Measurements from ENCODE around the gene OVCA2.

OVCA2 gene

GRCh38 chr17:2086306-2086705 lies 44.5 kb downstream of the OVCA2 start:
- no peak for DNase-seq (ENCODE audit: extremely low read depth, low read depth)
- no peak for TF ChIP-seq CTCF (IDR thresholded peaks at IDR 0.05; ENCODE audit: low read depth, low read length, missing control alignments)

GRCh38 chr17:2087597-2088211 lies 45.9 kb downstream of the OVCA2 start:
- no peak for TF ChIP-seq CTCF (IDR thresholded peaks at IDR 0.05; ENCODE audit: low read depth, low read length, missing control alignments)
- H3K4me3 ChIP-seq (replicated peaks; ENCODE audit: low read depth, low read length) = no peak overlapping the region
- DNase-seq (ENCODE audit: extremely low read depth, low read depth) = no peak

More at GRCh38 chr17:2086306-2086705, 44.5 kb downstream of the OVCA2 start:
- no peak overlapping the region for H3K4me3 ChIP-seq (replicated peaks; ENCODE audit: low read depth, low read length)

- no peak for TF ChIP-seq CTCF (IDR thresholded peaks at IDR 0.05; ENCODE audit: low read depth, low read length, missing control alignments)
- DNase-seq (ENCODE audit: extremely low read depth, low read depth) = no peak
- peak overlapping the region; percentile 20 for H3K4me3 ChIP-seq (replicated peaks; ENCODE audit: low read depth, low read length)
Measured at GRCh38 chr17:2089021-2089422, 47.2 kb downstream of the OVCA2 start.

- no peak overlapping the region for H3K4me3 ChIP-seq (replicated peaks; ENCODE audit: low read depth, low read length)
- no peak for TF ChIP-seq CTCF (IDR thresholded peaks at IDR 0.05; ENCODE audit: low read depth, low read length, missing control alignments)
- no peak for DNase-seq (ENCODE audit: extremely low read depth, low read depth)
Measured at GRCh38 chr17:2090210-2090641, 48.4 kb downstream of the OVCA2 start.

GRCh38 chr17:2090804-2091534 lies 49.1 kb downstream of the OVCA2 start:
- peak; percentile 33 for TF ChIP-seq CTCF (IDR thresholded peaks at IDR 0.05; ENCODE audit: low read depth, low read length, missing control alignments)
- no peak overlapping the region for H3K4me3 ChIP-seq (replicated peaks; ENCODE audit: low read depth, low read length)
- DNase-seq (ENCODE audit: extremely low read depth, low read depth) = peak; percentile 91

- no peak for TF ChIP-seq CTCF (IDR thresholded peaks at IDR 0.05; ENCODE audit: low read depth, low read length, missing control alignments)
- no peak overlapping the region for H3K4me3 ChIP-seq (replicated peaks; ENCODE audit: low read depth, low read length)
- no peak for DNase-seq (ENCODE audit: extremely low read depth, low read depth)
Measured at GRCh38 chr17:2092253-2092652, 50.4 kb downstream of the OVCA2 start.
